AG04450 (cell line): Measurements from ENCODE around the gene MRM2. TPM values are rescaled to one million over a fixed set of nuclear protein-coding genes. Genes with fewer than 3 reads are reported as not detected.

Experiments
- CTCF ChIA-PET: fragments of 300-600, 350-600 bp; formaldehyde crosslinking; extraction: SDS; loops from one replicate; lab custom pipeline; 2022; ENCODE audit warnings: antibody characterized with exemption, inconsistent platforms; lab: Charles Lee
- POLR2A ChIA-PET: fragments of 350-600 bp; formaldehyde crosslinking; extraction: SDS; loops from one replicate; lab custom pipeline; 2021; ENCODE audit warnings: antibody characterized with exemption, inconsistent platforms; lab: Yijun Ruan, JAX
- DNase-seq: peaks from one replicate; pipeline ENCODE4 v3.0.0-alpha.2; 2011; ENCODE audit warnings: low read depth, low spot score
- H3K27ac ChIP-seq: one replicate; pipeline ENCODE4 v1.5.1; 2012; ENCODE audit warnings: low read depth, low read length, control low read depth
- H3K27me3 ChIP-seq: one replicate; pipeline ENCODE4 v1.6.0; 2012; ENCODE audit warnings: low read length; ENCODE audit not compliant: control insufficient read depth, insufficient read depth
- H3K4me3 ChIP-seq: 2 replicates; pipeline ENCODE4 v1.5.1; 2011; ENCODE audit warnings: mild to moderate bottlenecking, low read depth, low read length, control low read depth
- H3K9me3 ChIP-seq: 2 replicates; pipeline ENCODE4 v1.5.1; 2012; ENCODE audit warnings: low read length; ENCODE audit not compliant: control insufficient read depth, insufficient read depth
- polyA plus RNA-seq: library from polyadenylated mRNA; depleted of rRNA; stranded (reverse); fragments of >200 nt; gene quantifications from 2 replicates; pipeline ENCODE4 v1.2.3, GENCODE V29; 2011
- TF ChIP-seq, protein P1 (sequence below): IDR thresholded peaks from 2 replicates; pipeline ENCODE4 v1.5.1; 2011; ENCODE audit warnings: low read depth, low read length, control low read depth, inconsistent platforms

MRM2 gene
- polyA plus RNA-seq, 1 experiment: 18.4 TPM

DNA sequence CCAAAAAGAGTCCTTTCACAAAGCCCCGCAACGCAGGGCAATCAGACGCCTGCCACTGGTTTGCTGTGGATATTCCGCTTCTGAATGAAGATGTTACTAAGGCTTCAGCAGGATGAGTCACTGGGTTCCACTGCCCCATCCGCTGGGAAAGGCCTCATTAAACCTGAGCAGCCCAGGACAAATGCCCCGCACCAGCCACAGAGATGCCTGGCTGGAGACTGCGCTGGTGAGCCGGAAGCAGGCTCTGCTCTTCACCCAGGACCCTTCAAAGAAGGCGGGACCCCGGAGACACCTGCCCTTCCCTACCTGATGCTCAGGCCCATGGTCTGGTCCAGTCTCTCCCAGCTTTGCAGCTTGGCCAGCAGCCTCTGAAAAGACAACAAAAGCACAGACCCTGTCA, 29.1 kb downstream of the MRM2 start:
- H3K9me3 ChIP-seq: peaks cover 8% of the 10 kb centered on the region; the same call in 1 of the 2 replicates
- ChIA-PET POLR2A (no interaction called here), CTCF (no interaction called here)
- no peaks in the 10 kb centered on the region for H3K27me3 ChIP-seq
- no peak for DNase-seq
- TF ChIP-seq, protein P1, sequence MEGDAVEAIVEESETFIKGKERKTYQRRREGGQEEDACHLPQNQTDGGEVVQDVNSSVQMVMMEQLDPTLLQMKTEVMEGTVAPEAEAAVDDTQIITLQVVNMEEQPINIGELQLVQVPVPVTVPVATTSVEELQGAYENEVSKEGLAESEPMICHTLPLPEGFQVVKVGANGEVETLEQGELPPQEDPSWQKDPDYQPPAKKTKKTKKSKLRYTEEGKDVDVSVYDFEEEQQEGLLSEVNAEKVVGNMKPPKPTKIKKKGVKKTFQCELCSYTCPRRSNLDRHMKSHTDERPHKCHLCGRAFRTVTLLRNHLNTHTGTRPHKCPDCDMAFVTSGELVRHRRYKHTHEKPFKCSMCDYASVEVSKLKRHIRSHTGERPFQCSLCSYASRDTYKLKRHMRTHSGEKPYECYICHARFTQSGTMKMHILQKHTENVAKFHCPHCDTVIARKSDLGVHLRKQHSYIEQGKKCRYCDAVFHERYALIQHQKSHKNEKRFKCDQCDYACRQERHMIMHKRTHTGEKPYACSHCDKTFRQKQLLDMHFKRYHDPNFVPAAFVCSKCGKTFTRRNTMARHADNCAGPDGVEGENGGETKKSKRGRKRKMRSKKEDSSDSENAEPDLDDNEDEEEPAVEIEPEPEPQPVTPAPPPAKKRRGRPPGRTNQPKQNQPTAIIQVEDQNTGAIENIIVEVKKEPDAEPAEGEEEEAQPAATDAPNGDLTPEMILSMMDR: no peak
- no peak overlapping the region for H3K4me3 ChIP-seq
- H3K27ac ChIP-seq: no peak overlapping the region

DNA sequence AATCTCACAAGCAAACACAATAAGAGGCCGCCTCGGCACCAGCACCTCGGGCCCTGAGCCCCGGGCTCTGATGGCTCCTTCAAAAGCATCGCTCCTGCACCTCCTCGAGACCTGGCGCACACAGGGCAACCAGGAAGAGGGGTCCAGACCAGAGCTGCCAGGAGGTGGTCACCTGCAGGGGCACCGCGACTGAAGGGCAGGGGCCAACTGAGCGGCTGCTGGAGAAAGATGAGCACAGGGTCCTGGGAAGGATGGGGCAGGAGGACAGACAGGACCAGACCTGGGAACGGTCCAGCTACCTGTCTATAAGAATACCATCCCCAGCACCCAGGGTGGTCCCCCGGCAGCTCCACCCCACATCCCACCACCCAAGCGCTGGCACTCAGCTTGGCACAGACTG, 30.1 kb downstream of the MRM2 start:
- POLR2A ChIA-PET: interaction anchor here (0.5 kb wide), 1 partner anchor 17 kb away, joined by 3 read pairs; no protein-coding TSS in a partner anchor
- H3K9me3 ChIP-seq: peaks cover 8% of the 10 kb centered on the region; the same call in 1 of the 2 replicates

DNA sequence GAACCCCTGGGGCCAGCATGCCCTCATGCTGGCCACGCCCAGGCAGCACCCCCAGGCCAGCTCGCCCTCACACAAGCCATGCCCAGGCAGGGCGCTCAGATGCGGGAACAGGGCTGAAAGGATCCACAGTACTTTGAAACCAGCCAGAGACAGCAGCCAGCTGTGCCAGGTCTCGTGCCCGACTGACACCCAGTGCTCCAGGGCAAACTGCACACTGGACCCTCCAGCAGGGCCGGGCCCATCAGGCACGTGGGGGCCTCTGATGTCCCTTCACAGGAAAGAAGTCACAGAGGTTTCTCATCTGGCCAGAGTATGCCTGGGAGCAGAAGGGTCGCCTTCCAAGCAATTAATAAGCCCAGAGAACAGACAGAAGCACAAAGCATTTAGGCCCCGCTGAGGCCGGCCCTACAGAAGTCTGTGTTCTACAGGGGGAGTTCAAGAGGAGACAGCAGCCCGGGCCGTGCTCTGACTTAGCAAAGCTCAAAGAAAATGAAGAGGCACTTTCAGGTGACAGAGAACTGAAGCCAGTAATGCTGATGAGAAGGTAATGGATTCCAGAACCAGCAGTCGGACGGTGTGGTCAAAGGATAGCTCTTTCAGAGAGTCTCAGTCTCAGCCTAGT, 30.6 kb downstream of the MRM2 start:
- CTCF ChIA-PET: no interaction called here

More for the DNA sequence above, 30.1 kb downstream of the MRM2 start:
- Histone ChIP-seq H3K4me3 (no peak overlapping the region), H3K27me3 (no peaks in the 10 kb centered on the region), H3K27ac (no peak overlapping the region)
- TF ChIP-seq, protein P1: no peak
- CTCF ChIA-PET: no interaction called here
- no peak for DNase-seq

DNA sequence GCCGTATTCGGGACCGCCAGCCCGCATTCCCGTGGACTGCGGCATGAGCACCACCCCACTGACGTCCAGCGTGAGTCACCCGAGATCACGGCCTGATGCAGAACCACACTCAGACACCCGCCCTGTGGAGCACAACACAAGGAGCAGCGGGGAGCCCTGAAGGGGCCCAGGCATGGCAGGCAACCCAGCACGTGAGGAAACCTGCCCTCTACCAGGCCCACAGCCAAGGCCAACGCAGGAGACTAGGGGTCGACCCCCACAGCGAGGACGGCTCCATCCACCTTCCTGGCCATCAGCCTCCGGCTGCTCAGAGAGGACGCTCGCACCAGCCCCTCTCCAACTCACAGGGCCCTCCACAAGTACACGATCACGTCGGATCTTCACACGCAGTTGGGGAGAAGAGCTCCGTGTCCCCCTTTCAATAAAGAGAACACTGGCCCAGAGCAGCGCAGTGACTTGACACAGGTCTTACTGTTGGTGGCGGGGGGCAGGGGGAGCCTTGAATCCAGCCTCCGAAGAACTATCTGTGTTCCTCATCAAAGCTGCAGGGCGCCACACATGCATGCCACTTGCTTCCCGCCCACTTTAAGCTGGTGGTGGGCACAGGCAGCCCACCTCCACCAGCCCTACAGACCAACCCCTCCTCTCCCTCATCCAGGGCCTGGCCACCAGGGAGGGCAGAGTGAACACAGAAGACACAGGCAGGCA, 31.3 kb downstream of the MRM2 start:
- DNase-seq: no peak
- TF ChIP-seq, protein P1: no peak
- ChIA-PET CTCF (no interaction called here), POLR2A (interaction anchor here (1.5 kb wide), 1 partner anchor 150 kb away, joined by 5 read pairs; no protein-coding TSS in a partner anchor)
- H3K4me3 ChIP-seq: no peak overlapping the region
- H3K9me3 ChIP-seq: peaks cover 8% of the 10 kb centered on the region; the same call in 1 of the 2 replicates
- H3K27ac ChIP-seq: no peak overlapping the region
- H3K27me3 ChIP-seq: no peaks in the 10 kb centered on the region

More for the DNA sequence above, 30.6 kb downstream of the MRM2 start:
- TF ChIP-seq, protein P1: no peak
- peaks cover 8% of the 10 kb centered on the region; the same call in 1 of the 2 replicates for H3K9me3 ChIP-seq
- DNase-seq: no peak
- POLR2A ChIA-PET: interaction anchor here (0.5 kb wide), 1 partner anchor 17 kb away, joined by 3 read pairs; no protein-coding TSS in a partner anchor
- H3K27me3 ChIP-seq: no peaks in the 10 kb centered on the region
- no peak overlapping the region for H3K4me3 ChIP-seq
- no peak overlapping the region for H3K27ac ChIP-seq

DNA sequence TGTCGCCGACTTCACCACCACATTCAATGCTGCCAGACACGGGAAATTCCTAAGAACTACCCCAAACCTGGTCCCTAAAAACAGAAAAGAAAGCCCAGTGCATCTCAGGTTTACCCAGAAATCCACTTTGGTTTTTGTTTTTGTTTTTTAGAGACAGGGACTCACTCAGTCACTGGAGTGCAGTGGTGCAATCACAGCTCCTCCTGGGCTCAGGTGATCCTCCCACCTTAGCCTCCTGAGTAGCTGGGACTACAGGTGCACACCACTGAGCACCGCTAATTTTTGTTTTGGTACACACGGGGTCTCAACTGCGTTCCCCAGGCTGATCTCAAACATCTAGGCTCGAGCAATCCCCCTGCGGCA, 32.1 kb downstream of the MRM2 start:
- Histone ChIP-seq H3K27ac (no peak overlapping the region), H3K27me3 (no peaks in the 10 kb centered on the region), H3K9me3 (peaks cover 5% of the 10 kb centered on the region; the same call in 1 of the 2 replicates), H3K4me3 (no peak overlapping the region)
- DNase-seq: no peak
- POLR2A ChIA-PET: interaction anchor here (1.5 kb wide), 1 partner anchor 149 kb away, joined by 5 read pairs; no protein-coding TSS in a partner anchor
- TF ChIP-seq, protein P1: no peak
- CTCF ChIA-PET: interaction anchor here (0.5 to 1.6 kb wide), 8 partner anchors 8 to 948 kb away, joined by 3 to 5 read pairs (median 4); no protein-coding TSS in a partner anchor
